HepG2 (cell line): Measurements from ENCODE around the gene TBC1D14. TPM values are rescaled to one million over a fixed set of nuclear protein-coding genes. Genes with fewer than 3 reads are reported as not detected.

ENCODE experiments used
- ATF3 ChIP-seq: sonication (generic); formaldehyde crosslinking; IDR thresholded peaks from 2 replicates; pipeline ENCODE4 v1.4.0; 2020; ENCODE audit warnings: missing genetic modification reagents
- CC2D1A ChIP-seq: sonication (generic); formaldehyde crosslinking; IDR thresholded peaks from 2 replicates; pipeline ENCODE4 v1.8.1; 2023; ENCODE audit warnings: mild to moderate bottlenecking, missing genetic modification reagents
- CSRNP1 ChIP-seq: sonication (generic); formaldehyde crosslinking; IDR thresholded peaks from 2 replicates; pipeline ENCODE4 v1.8.1; 2023; ENCODE audit warnings: mild to moderate bottlenecking, missing genetic modification reagents
- ELF1 ChIP-seq: sonication (generic); formaldehyde crosslinking; IDR thresholded peaks from 2 replicates; pipeline ENCODE4 v1.4.0; 2020; ENCODE audit warnings: missing genetic modification reagents
- ETV5 ChIP-seq: IDR thresholded peaks from 2 replicates; pipeline ENCODE4 v1.6.1; 2018; ENCODE audit warnings: missing biosample characterization, missing genetic modification reagents, inconsistent platforms, borderline replicate concordance
- GATAD1 ChIP-seq: IDR thresholded peaks from 2 replicates; pipeline ENCODE4 v1.6.1; 2016; ENCODE audit warnings: missing genetic modification reagents, missing compliant biosample characterization
- MBNL3 ChIP-seq: fragments of 250-450 bp; sonication (Bioruptor Pico); conservative IDR thresholded peaks from 2 replicates; pipeline ENCODE4 v1.8.0; 2022; ENCODE audit warnings: mild to moderate bottlenecking, inconsistent platforms
- MXD1 ChIP-seq: sonication (generic); formaldehyde crosslinking; IDR thresholded peaks from 2 replicates; pipeline ENCODE4 v1.4.0; 2020; ENCODE audit warnings: mild to moderate bottlenecking, missing genetic modification reagents
- MYPOP ChIP-seq: sonication (generic); formaldehyde crosslinking; IDR thresholded peaks from 2 replicates; pipeline ENCODE4 v1.8.1; 2023; ENCODE audit warnings: mild to moderate bottlenecking, moderate library complexity, missing genetic modification reagents
- PLSCR1 ChIP-seq: sonication (generic); formaldehyde crosslinking; IDR thresholded peaks from 2 replicates; pipeline ENCODE4 v1.5.0; 2020; ENCODE audit warnings: missing genetic modification reagents, mild to moderate bottlenecking, borderline replicate concordance
- RFX1 ChIP-seq: fragments of 450-650 bp; IDR thresholded peaks from 2 replicates; pipeline ENCODE4 v1.6.1; 2017
- RFX3 ChIP-seq: IDR thresholded peaks from 2 replicates; pipeline ENCODE4 v1.6.1; 2016; ENCODE audit warnings: missing biosample characterization, missing genetic modification reagents
- SALL2 ChIP-seq: sonication (generic); formaldehyde crosslinking; IDR thresholded peaks from 2 replicates; pipeline ENCODE4 v1.8.1; 2023; ENCODE audit warnings: mild to moderate bottlenecking, missing genetic modification reagents, inconsistent platforms
- SP5 ChIP-seq: IDR thresholded peaks from 2 replicates; pipeline ENCODE4 v1.6.1; 2016; ENCODE audit warnings: low read depth, borderline replicate concordance
- ZNF513 ChIP-seq: sonication (generic); formaldehyde crosslinking; conservative IDR thresholded peaks from 2 replicates; pipeline ENCODE4 v1.5.0; 2020; ENCODE audit warnings: missing genetic modification reagents
- ZNF720 ChIP-seq: sonication (generic); formaldehyde crosslinking; IDR thresholded peaks from 2 replicates; pipeline ENCODE4 v1.4.0; 2020; ENCODE audit warnings: missing genetic modification reagents
- ZNF747 ChIP-seq: sonication (generic); formaldehyde crosslinking; IDR thresholded peaks from 2 replicates; pipeline ENCODE4 v1.8.1; 2023; ENCODE audit warnings: missing genetic modification reagents, mild to moderate bottlenecking, borderline replicate concordance
- ZNF768 ChIP-seq: sonication (generic); formaldehyde crosslinking; IDR thresholded peaks from 2 replicates; pipeline ENCODE4 v1.4.0; 2020; ENCODE audit warnings: missing genetic modification reagents
- ZNF775 ChIP-seq: sonication (generic); formaldehyde crosslinking; IDR thresholded peaks from 2 replicates; pipeline ENCODE4 v1.4.0; 2020; ENCODE audit warnings: missing genetic modification reagents, mild to moderate bottlenecking, moderate library complexity, borderline replicate concordance
- ZNF800 ChIP-seq: sonication (generic); formaldehyde crosslinking; IDR thresholded peaks from 2 replicates; pipeline ENCODE4 v1.4.0; 2020; ENCODE audit warnings: missing genetic modification reagents
- polyA plus RNA-seq, 8 experiments: library from polyadenylated mRNA; depleted of rRNA in 3 of 8; stranded (reverse) in 7 of 8; unstranded in 1 of 8; fragments of >200 nt; fragmentation: Illumina TruSeq in 4 of 8; extraction: Trizol in 4 of 8; gene quantifications; 2 replicates each; pipeline versions ENCODE4 v1.2.1 to v1.2.3, GENCODE V29; 2011 to 2016; ENCODE audit warnings: low read depth in 4 of 8, missing spikeins in 1 of 8, mixed read lengths in 1 of 8; ENCODE audit not compliant: insufficient read depth in 1 of 8
- total RNA-seq, 5 experiments: library from RNA; depleted of rRNA; stranded (reverse); fragments of >200 nt; fragmentation: Illumina TruSeq; extraction: Trizol; gene quantifications; 2 replicates each; pipeline ENCODE4 v1.2.3, GENCODE V29; 2016; ENCODE audit warnings: low read depth in 1 of 5

Gene TBC1D14
- total and polyA plus RNA-seq, 2 of the 13 experiments (the other 11 are each of a cell fraction or from before 2014, with no cell fraction given) = 29.5 to 46.5 TPM

- no peak for TF ChIP-seq ZNF800 (CRISPR knock-in tag)
- no peak for TF ChIP-seq CC2D1A (CRISPR knock-in tag)
- TF ChIP-seq ZNF513 (CRISPR knock-in tag) = no peak
- TF ChIP-seq ZNF768 (CRISPR knock-in tag) = peak; percentile 18; the same call in 1 of the 2 replicates
- TF ChIP-seq ZNF775 (CRISPR knock-in tag) = no peak
- no peak for TF ChIP-seq MYPOP (CRISPR knock-in tag)
- TF ChIP-seq ETV5 = no peak
- TF ChIP-seq ZNF720 (CRISPR knock-in tag) = no peak
- TF ChIP-seq PLSCR1 (CRISPR knock-in tag) = no peak
- no peak for TF ChIP-seq MXD1 (CRISPR knock-in tag)
- TF ChIP-seq ATF3 (CRISPR knock-in tag) = no peak
- no peak for TF ChIP-seq RFX3
- 0 out of 2 replicates have a peak, but pooled peaks have one; percentile 38 for TF ChIP-seq GATAD1 (CRISPR knock-in tag)
- no peak for TF ChIP-seq MBNL3 (CRISPR knock-in tag)
- TF ChIP-seq RFX1 = no peak
- TF ChIP-seq CSRNP1 (CRISPR knock-in tag) = no peak
- TF ChIP-seq SP5 (CRISPR knock-in tag) = peak; percentile 94
- no peak for TF ChIP-seq ELF1 (CRISPR knock-in tag)
- TF ChIP-seq ZNF747 (CRISPR knock-in tag) = peak; percentile 50; the same call in 1 of the 2 replicates
- no peak for TF ChIP-seq SALL2 (CRISPR knock-in tag)
Observed at GRCh38 chr4:6926681-6927478, 17.3 kb downstream of the TBC1D14 start (continued).
